A673 (cell line): ENCODE measurements around the gene AP3S2. TPM values are rescaled to one million over a fixed set of nuclear protein-coding genes. Genes with fewer than 3 reads are reported as not detected.

Experiments used
- BruUV-seq: library from RNA; stranded (reverse); fragments of 400-500 nt; replicated peaks from 2 replicates; lab custom pipeline; 2021; lab: Mats Ljungman, UMichigan
- CTCF ChIA-PET: fragments of 300-600 bp; sonication (Branson Sonifier 250); formaldehyde crosslinking; loops from one replicate; lab custom pipeline; 2022; ENCODE audit warnings: antibody characterized with exemption; lab: Charles Lee
- POLR2A ChIA-PET: fragments of 300-600 bp; sonication (Branson Sonifier 250); formaldehyde crosslinking; loops from one replicate; lab custom pipeline; 2022; ENCODE audit warnings: antibody characterized with exemption; ENCODE audit not compliant: low non-redundant PET; lab: Charles Lee
- DNase-seq: peaks from one replicate; pipeline ENCODE4 v3.0.0-alpha.2; 2015; ENCODE audit warnings: low spot score
- H3K27ac ChIP-seq: fragments of 200-600 bp; sonication (generic); 2 replicates; pipeline ENCODE4 v1.5.1; 2016; ENCODE audit warnings: mixed run types, low read depth, mild to moderate bottlenecking, mixed read lengths, antibody characterized with exemption, low read length; ENCODE audit not compliant: poor library complexity, severe bottlenecking
- H3K27me3 ChIP-seq: fragments of 200-600 bp; sonication (generic); replicated peaks from 2 replicates; pipeline ENCODE4 v1.6.1; 2017; ENCODE audit warnings: mixed run types, low read depth, mild to moderate bottlenecking, mixed read lengths, antibody characterized with exemption, low read length; ENCODE audit not compliant: insufficient read depth, poor library complexity
- H3K36me3 ChIP-seq: fragments of 200-600 bp; sonication (generic); 2 replicates; pipeline ENCODE4 v1.6.1; 2016; ENCODE audit warnings: mixed run types, mild to moderate bottlenecking, mixed read lengths, antibody characterized with exemption, low read length; ENCODE audit not compliant: insufficient read depth, poor library complexity, severe bottlenecking
- H3K4me1 ChIP-seq: fragments of 200-600 bp; sonication (generic); 2 replicates; pipeline ENCODE4 v1.6.1; 2017; ENCODE audit warnings: mixed run types, mild to moderate bottlenecking, mixed read lengths, antibody characterized with exemption, low read length; ENCODE audit not compliant: insufficient read depth, poor library complexity, severe bottlenecking
- H3K4me3 ChIP-seq: fragments of 200-600 bp; sonication (generic); 2 replicates; pipeline ENCODE4 v1.5.1; 2016; ENCODE audit warnings: low read depth, mixed run types, mild to moderate bottlenecking, mixed read lengths, low read length; ENCODE audit not compliant: poor library complexity, severe bottlenecking
- H3K9me3 ChIP-seq: fragments of 200-600 bp; sonication (generic); 2 replicates; pipeline ENCODE4 v1.6.1; 2016; ENCODE audit warnings: mixed run types, low read depth, mild to moderate bottlenecking, mixed read lengths, antibody characterized with exemption, low read length; ENCODE audit not compliant: poor library complexity, severe bottlenecking
- EZH2 ChIP-seq: fragments of 200-600 bp; sonication (generic); IDR thresholded peaks from 2 replicates; pipeline ENCODE4 v1.6.1; 2017; ENCODE audit warnings: borderline replicate concordance, low read depth, mild to moderate bottlenecking, mixed read lengths, antibody characterized with exemption, low read length; ENCODE audit not compliant: poor library complexity, severe bottlenecking
- intact Hi-C: fragments of 100-400 bp; cut with micrococcal nuclease; formaldehyde crosslinking; loops from one replicate; pipeline ENCODE4 v1.10.0; 2022; ENCODE audit not compliant: unreplicated experiment
- total RNA-seq: library from RNA; stranded (reverse); gene quantifications from 2 replicates; pipeline ENCODE4 v1.2.3, GENCODE V29; 2021
- TF ChIP-seq, protein P1 (sequence below): fragments of 300-800, 200-600 bp; sonication (generic); conservative IDR thresholded peaks from 2 replicates; pipeline ENCODE4 v1.5.1; 2017; ENCODE audit warnings: low read depth, mild to moderate bottlenecking, antibody characterized with exemption, low read length, moderate library complexity, mixed read lengths

The AP3S2 gene
- total RNA-seq, 1 experiment from 2014 or later = 32.0 TPM

DNA sequence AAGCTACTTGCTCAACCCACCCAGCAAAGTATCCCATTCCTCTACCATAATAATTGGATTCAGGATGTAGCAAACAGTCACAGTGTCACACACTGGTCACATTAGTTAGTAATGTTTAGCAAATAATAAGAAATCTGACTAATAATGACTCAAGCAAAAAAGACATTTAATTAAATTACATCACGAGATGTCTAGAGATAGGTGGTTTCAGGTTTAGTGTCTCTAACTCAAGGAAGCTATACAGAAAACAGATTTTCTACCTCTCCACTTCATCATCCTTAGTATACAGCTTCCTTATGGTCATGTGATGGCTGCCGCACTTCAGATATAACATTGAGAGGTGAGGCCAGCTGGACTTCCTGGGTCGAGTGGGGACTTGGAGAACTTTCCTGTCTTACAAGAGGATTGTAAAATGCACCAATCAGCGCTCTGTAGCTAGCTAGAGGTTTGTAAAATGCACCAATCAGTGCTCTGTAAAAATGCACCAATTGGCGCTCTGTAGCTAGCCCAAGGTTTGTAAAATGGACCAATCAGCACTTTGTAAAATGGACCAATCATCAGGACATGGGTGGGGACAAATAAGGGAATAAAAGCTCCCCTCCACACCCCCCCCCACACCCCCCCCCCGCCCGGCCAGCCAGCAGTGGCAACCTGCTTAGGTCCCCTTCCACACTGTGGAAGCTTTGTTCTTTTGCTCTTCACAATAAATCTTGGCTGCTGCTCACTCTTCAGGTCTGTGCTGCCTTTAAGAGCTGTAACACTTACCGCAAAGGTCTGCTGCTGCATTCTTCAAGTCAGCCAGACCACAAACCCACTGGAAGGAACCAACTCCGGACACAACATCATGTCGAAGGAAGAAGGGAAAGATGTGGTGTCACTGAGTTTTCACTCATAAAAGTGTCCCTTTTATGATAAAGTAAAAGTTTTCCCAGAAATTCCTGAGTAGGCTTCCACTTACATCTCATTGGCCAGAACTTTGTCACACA lies 43.9 kb upstream of the AP3S2 start:
- no peaks in the 10 kb centered on the region for H3K9me3 ChIP-seq
- no peaks in the 10 kb centered on the region for H3K27me3 ChIP-seq
- TF ChIP-seq, protein P1, sequence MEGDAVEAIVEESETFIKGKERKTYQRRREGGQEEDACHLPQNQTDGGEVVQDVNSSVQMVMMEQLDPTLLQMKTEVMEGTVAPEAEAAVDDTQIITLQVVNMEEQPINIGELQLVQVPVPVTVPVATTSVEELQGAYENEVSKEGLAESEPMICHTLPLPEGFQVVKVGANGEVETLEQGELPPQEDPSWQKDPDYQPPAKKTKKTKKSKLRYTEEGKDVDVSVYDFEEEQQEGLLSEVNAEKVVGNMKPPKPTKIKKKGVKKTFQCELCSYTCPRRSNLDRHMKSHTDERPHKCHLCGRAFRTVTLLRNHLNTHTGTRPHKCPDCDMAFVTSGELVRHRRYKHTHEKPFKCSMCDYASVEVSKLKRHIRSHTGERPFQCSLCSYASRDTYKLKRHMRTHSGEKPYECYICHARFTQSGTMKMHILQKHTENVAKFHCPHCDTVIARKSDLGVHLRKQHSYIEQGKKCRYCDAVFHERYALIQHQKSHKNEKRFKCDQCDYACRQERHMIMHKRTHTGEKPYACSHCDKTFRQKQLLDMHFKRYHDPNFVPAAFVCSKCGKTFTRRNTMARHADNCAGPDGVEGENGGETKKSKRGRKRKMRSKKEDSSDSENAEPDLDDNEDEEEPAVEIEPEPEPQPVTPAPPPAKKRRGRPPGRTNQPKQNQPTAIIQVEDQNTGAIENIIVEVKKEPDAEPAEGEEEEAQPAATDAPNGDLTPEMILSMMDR = no peak
- no peak for TF ChIP-seq EZH2
- ChIA-PET CTCF (no interaction called here), POLR2A (interaction anchor here (0.5 kb wide), 1 partner anchor 18 kb away, joined by 4 read pairs; no protein-coding TSS in a partner anchor)
- H3K36me3 ChIP-seq = no peaks in the 10 kb centered on the region
- intact Hi-C loops = no loop called here
- no peaks in the 10 kb centered on the region for H3K4me1 ChIP-seq
- BruUV-seq = no TSS peak
- no peak for DNase-seq
- H3K4me3 ChIP-seq = no peak overlapping the region
- no peak overlapping the region for H3K27ac ChIP-seq

DNA sequence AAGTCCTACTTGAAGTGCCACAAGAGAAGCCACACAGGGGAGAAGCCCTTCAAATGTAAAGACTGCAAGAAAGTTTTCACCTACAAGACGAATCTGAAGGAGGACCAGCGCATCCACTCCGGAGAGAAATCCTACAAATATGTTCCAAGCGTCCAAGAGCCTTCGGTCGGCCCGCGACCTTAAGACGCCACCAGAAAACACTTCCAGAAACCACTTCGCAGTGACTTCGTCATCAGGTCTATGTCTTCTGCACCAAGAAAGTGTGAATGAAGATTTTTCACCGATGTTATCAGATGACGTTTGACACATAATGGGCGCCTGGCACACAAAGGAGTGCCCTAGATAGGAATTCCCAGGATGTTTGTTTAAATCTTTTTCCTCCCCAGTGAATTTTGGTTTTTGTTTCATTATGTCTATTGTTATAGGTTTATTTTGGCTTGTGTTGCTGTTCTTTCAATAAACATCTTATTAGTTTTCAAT lies 43.0 kb upstream of the AP3S2 start:
- Histone ChIP-seq H3K4me3 (no peak overlapping the region), H3K27me3 (no peaks in the 10 kb centered on the region), H3K9me3 (no peaks in the 10 kb centered on the region), H3K27ac (no peak overlapping the region), H3K36me3 (no peaks in the 10 kb centered on the region), H3K4me1 (no peaks in the 10 kb centered on the region)
- CTCF ChIA-PET = no interaction called here
- POLR2A ChIA-PET = no interaction called here
- BruUV-seq = no TSS peak
- no peak for DNase-seq
- TF ChIP-seq, protein P1 = no peak
- TF ChIP-seq EZH2 = no peak
- intact Hi-C loops = no loop called here

DNA sequence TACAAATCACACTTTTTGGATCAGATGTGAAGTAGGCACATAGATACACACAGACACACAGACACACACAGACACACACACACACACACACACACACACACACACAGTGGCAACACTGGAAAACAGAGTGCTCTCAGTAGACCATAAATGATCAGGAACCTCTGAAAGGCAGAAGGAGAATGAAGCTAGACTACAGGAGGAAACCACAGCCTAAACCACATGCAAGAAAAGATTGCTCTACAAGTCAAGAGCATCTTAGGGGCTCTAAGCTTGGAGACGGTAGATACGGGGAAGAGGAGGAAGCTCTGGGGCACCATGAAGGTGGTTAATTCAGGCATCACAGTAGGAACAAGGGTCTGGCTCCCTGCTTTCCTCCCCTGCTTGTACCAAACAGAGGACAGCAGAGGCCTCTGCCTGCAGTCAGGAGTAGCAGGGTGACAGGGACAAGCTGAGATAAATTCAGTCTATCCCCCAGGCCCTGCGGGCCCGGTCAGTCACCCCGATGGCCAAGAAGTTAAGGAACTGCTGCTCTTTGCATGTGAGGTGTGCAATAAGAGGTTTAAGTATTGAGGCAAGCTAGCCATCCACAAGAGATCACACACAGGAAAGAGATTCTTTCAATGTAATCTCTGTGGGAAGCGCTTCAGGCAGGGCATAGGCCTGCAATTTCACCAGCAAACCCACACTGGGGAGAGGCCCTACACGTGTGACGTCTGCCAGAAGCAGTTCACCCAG lies 42.4 kb upstream of the AP3S2 start:
- CTCF ChIA-PET = interaction anchor here (0.6 kb wide), 1 partner anchor 150 kb away, joined by 5 read pairs; no protein-coding TSS in a partner anchor
- BruUV-seq = no TSS peak
- intact Hi-C loops = no loop called here
- H3K27ac ChIP-seq = no peak overlapping the region
- no peak overlapping the region for H3K4me3 ChIP-seq
- TF ChIP-seq, protein P1 = no peak
- TF ChIP-seq EZH2 = no peak
- H3K9me3 ChIP-seq = no peaks in the 10 kb centered on the region
- H3K27me3 ChIP-seq = no peaks in the 10 kb centered on the region
- POLR2A ChIA-PET = no interaction called here
- no peaks in the 10 kb centered on the region for H3K4me1 ChIP-seq
- H3K36me3 ChIP-seq = no peaks in the 10 kb centered on the region
- DNase-seq = no peak
